SK-N-MC (cell line): Measurements from ENCODE around the gene EPHB4.

Experiments
- EZH2 ChIP-seq: fragments of 200-600 bp; sonication (generic); IDR thresholded peaks from one replicate; pipeline ENCODE4 v1.6.1; 2017; ENCODE audit warnings: antibody characterized with exemption
- FOXP2 ChIP-seq: optimal IDR thresholded peaks from 2 replicates; pipeline ENCODE3; 2011; ENCODE audit warnings: mild to moderate bottlenecking, moderate library complexity; ENCODE audit not compliant: insufficient read depth; ENCODE audit errors: extremely low read length, control extremely low read depth
- POLR2AphosphoS5 ChIP-seq: IDR thresholded peaks from 2 replicates; pipeline ENCODE4 v1.6.1; 2012; ENCODE audit warnings: mild to moderate bottlenecking, low read depth, low read length, borderline replicate concordance

DNA sequence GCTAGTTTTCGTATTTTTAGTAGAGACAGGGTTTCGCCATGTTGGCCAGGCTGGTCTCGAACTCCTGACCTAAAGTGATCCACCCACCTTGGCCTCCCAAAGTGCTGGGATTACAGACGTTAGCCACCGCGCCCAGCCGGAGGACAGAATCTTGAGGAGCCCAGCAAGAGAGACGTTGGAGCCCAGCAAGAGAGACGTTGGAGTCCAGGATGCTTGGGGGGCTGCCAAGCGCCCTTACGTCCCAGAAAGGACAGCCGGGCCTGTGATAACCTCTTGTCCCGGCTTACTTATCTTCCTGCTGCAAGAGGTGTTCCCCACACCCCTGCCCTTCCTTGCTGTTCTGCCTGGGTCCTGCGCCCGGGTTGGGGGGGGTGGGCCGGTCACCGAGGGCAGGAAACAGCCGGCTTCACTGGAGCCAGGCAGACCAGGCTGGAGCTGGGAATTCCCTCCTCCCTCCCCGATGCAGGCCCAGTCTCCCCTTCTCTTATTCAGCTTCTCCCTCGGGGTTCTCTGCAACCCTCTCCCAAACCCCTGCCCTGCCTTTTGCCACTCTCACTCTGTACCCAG lies 1.9 kb upstream of the EPHB4 start:
- TF ChIP-seq EZH2 = no peak
- TF ChIP-seq POLR2AphosphoS5 = no peak
- TF ChIP-seq FOXP2 = no peak
